ENCODE data around the gene ZNF69.
"Not testable (repeated sequence)": the region's sequence is repeated elsewhere in the genome, so short reads cannot be mapped to it uniquely, and the experiment has no call there.

The ZNF69 gene

DNA sequence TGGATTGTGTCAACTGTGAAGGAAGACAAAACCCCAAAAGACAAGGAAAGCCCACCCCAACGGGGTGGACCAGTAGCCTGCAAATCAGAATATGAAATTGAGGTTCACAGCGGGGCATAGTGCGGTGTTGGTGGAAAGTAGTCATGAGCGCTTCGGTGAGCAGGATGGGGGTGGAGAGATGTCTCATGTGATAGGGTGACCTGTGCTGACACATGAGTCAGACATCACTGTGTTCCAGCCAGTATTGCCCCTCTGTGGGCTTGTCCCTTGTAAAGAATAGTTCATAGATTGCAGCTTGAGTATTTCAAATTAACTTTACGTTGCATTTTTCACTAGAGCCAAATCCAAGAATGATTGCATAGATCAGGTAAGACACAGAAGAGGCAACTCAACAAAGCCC lies 7.3 kb downstream of the ZNF69 start:
- no peaks in the 10 kb centered on the region for H3K4me1 ChIP-seq (ENCODE audit: insufficient read depth, poor library complexity, severe bottlenecking)
- no peak overlapping the region for H3K4me3 ChIP-seq (ENCODE audit: severe bottlenecking)
- no peak overlapping the region for H3K27ac ChIP-seq (ENCODE audit: poor library complexity, severe bottlenecking)
- DNase-seq (ENCODE audit: low spot score): no peak
- no peaks in the 10 kb centered on the region for H3K9me3 ChIP-seq (ENCODE audit: severe bottlenecking)
- TF ChIP-seq, protein P1, sequence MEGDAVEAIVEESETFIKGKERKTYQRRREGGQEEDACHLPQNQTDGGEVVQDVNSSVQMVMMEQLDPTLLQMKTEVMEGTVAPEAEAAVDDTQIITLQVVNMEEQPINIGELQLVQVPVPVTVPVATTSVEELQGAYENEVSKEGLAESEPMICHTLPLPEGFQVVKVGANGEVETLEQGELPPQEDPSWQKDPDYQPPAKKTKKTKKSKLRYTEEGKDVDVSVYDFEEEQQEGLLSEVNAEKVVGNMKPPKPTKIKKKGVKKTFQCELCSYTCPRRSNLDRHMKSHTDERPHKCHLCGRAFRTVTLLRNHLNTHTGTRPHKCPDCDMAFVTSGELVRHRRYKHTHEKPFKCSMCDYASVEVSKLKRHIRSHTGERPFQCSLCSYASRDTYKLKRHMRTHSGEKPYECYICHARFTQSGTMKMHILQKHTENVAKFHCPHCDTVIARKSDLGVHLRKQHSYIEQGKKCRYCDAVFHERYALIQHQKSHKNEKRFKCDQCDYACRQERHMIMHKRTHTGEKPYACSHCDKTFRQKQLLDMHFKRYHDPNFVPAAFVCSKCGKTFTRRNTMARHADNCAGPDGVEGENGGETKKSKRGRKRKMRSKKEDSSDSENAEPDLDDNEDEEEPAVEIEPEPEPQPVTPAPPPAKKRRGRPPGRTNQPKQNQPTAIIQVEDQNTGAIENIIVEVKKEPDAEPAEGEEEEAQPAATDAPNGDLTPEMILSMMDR (IDR thresholded peaks at IDR 0.05; ENCODE audit: poor library complexity, severe bottlenecking): no peak
- no peaks in the 10 kb centered on the region for H3K36me3 ChIP-seq (ENCODE audit: low read depth)
- H3K27me3 ChIP-seq (ENCODE audit: insufficient read depth, poor library complexity, severe bottlenecking): no peaks in the 10 kb centered on the region
- no peak for ATAC-seq (ENCODE audit: low read depth)

DNA sequence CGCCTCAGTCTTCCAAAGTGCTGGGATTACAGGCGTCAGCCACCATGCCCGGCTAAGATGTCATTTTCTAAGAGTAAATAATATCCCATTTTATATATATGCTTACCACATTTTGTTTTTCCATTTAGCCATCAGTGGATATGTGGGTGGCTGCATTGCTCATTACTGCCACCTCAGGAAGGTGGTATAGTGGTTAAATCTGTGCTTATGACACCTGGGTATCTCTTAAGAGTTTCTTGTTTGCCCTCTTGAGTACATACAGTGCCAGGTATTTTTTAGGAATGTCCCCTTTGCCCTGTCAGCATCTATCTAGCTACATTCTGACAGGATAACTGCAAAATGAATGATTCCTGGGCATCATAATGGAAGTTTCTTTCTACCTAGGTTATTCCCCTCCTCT lies 14.6 kb downstream of the ZNF69 start:
- Histone ChIP-seq H3K27me3 (ENCODE audit: insufficient read depth, poor library complexity, severe bottlenecking) (no peaks in the 10 kb centered on the region), H3K36me3 (ENCODE audit: low read depth) (no peaks in the 10 kb centered on the region), H3K27ac (ENCODE audit: poor library complexity, severe bottlenecking) (no peak overlapping the region), H3K4me3 (ENCODE audit: severe bottlenecking) (no peak overlapping the region), H3K9me3 (ENCODE audit: severe bottlenecking) (peaks cover 3% of the 10 kb centered on the region), H3K4me1 (ENCODE audit: insufficient read depth, poor library complexity, severe bottlenecking) (no peaks in the 10 kb centered on the region)
- no peak for ATAC-seq (ENCODE audit: low read depth)
- TF ChIP-seq, protein P1 (IDR thresholded peaks at IDR 0.05; ENCODE audit: poor library complexity, severe bottlenecking): no peak
- no peak for DNase-seq (ENCODE audit: low spot score)

DNA sequence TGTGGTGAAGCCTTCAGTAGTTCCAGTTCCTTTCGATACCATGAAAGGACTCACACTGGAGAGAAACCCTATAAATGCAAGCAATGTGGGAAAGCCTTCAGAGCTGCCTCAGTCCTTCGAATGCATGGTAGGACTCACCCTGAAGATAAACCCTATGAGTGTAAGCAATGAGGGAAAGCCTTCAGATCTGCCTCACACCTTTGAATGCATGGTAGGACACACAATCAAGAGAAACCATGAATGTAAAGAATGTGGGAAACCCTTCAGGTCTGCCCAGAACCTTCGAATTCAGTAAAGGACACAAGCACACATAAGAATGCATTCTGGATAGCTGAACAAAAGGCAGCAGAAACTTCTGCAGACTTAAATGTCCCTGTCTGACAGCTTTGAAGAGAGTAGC lies 18.3 kb downstream of the ZNF69 start:
- H3K4me3 ChIP-seq (ENCODE audit: severe bottlenecking): no peak overlapping the region
- H3K9me3 ChIP-seq (ENCODE audit: severe bottlenecking): peaks cover 6% of the 10 kb centered on the region

DNA sequence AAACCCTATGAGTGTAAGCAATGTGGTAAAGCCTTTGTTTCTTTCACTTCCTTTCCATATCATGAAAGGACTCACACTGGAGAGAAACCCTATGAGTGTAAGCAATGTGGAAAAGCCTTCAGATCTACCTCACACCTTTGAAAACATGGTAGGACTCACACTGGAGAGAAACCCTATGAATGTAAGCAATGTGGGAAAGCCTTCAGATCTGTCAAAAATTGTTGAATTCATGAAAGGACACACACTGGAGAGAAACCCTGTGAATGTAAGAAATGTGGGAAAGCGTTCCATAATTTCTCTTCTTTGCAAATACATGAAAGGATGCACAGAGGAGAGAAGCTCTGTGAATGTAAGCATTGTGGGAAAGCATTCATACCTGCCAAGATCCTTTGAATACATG lies 24.4 kb downstream of the ZNF69 start:
- not testable (repeated sequence) for ATAC-seq (ENCODE audit: low read depth); H3K9me3 ChIP-seq (ENCODE audit: severe bottlenecking); DNase-seq (ENCODE audit: low spot score); H3K4me1 ChIP-seq (ENCODE audit: insufficient read depth, poor library complexity, severe bottlenecking); H3K36me3 ChIP-seq (ENCODE audit: low read depth); H3K27me3 ChIP-seq (ENCODE audit: insufficient read depth, poor library complexity, severe bottlenecking); H3K4me3 ChIP-seq (ENCODE audit: severe bottlenecking); H3K27ac ChIP-seq (ENCODE audit: poor library complexity, severe bottlenecking)

More for the DNA sequence above, 18.3 kb downstream of the ZNF69 start:
- H3K36me3 ChIP-seq (ENCODE audit: low read depth): no peaks in the 10 kb centered on the region
- TF ChIP-seq, protein P1 (IDR thresholded peaks at IDR 0.05; ENCODE audit: poor library complexity, severe bottlenecking): no peak
- H3K27ac ChIP-seq (ENCODE audit: poor library complexity, severe bottlenecking): no peak overlapping the region
- DNase-seq (ENCODE audit: low spot score): no peak
- no peaks in the 10 kb centered on the region for H3K4me1 ChIP-seq (ENCODE audit: insufficient read depth, poor library complexity, severe bottlenecking)
- no peak for ATAC-seq (ENCODE audit: low read depth)
- no peaks in the 10 kb centered on the region for H3K27me3 ChIP-seq (ENCODE audit: insufficient read depth, poor library complexity, severe bottlenecking)

DNA sequence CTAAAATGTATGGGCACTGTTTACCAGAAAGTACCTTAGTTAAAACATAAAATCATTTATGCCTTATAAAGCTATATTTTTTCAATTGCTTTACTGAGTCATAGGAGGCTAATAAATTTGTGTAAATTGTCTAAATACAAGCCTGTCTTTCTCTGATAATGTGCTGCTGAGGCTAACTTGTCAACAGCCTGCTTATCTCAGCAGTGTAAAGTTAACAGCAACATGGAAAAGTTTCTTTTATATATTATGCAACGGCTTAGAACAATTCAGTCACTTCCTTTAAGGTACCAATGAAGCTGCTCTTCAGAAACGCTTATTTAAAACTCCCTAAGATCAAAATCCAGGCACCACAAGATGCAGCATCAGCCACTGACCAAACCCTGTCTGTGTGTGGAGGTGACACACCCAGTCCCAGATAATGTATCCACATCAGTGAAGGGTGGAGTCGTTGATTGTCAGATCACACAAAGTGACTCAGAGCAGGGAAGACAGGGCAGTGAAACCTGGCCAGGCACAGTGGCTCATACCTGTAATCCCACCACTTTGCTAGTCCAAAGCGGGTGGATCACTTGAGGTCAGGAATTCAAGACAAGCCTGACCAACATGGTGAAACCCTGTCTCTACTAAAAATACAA lies 27.0 kb downstream of the ZNF69 start:
- not testable (repeated sequence) for H3K27me3 ChIP-seq (ENCODE audit: insufficient read depth, poor library complexity, severe bottlenecking); H3K9me3 ChIP-seq (ENCODE audit: severe bottlenecking); H3K4me1 ChIP-seq (ENCODE audit: insufficient read depth, poor library complexity, severe bottlenecking); DNase-seq (ENCODE audit: low spot score); H3K27ac ChIP-seq (ENCODE audit: poor library complexity, severe bottlenecking); H3K36me3 ChIP-seq (ENCODE audit: low read depth); H3K4me3 ChIP-seq (ENCODE audit: severe bottlenecking); ATAC-seq (ENCODE audit: low read depth)

DNA sequence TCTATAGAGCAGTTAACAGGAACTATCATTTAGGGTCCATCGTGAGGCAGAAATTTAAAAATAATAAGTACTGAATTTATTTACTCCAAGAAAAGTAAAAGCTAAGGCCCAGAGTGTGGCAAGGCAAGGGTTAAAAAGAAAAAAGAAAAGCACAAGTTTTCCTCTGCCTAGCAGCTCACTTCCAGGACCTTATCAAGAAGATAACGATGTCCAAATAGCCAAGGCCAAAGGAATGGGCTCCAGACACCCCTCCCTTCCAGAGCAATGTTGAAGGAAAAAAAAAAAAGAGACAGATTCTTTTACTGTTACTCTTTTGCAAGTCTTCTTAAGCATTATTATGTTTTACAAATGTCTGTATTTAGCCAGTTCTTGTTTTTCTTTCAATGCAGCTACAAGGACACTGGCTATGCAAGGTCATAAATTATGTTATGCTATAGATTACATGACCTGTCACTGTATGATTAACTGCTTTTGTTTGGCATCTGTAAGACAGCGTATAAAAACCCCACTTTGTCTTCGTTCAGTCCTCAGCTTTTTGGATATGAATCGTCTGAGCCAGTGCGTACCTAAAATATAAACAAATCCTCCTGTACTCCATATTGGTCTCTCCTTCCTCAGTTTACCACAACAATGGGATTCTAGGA lies 34.4 kb downstream of the ZNF69 start:
- no peak for DNase-seq (ENCODE audit: low spot score)
- H3K4me1 ChIP-seq (ENCODE audit: insufficient read depth, poor library complexity, severe bottlenecking): peaks cover 3% of the 10 kb centered on the region
- H3K9me3 ChIP-seq (ENCODE audit: severe bottlenecking): no peaks in the 10 kb centered on the region
- H3K27me3 ChIP-seq (ENCODE audit: insufficient read depth, poor library complexity, severe bottlenecking): no peaks in the 10 kb centered on the region
- no peak overlapping the region for H3K27ac ChIP-seq (ENCODE audit: poor library complexity, severe bottlenecking)
- ATAC-seq (ENCODE audit: low read depth): no peak
- H3K4me3 ChIP-seq (ENCODE audit: severe bottlenecking): no peak overlapping the region
- TF ChIP-seq, protein P1 (IDR thresholded peaks at IDR 0.05; ENCODE audit: poor library complexity, severe bottlenecking): no peak
- peaks cover 5% of the 10 kb centered on the region for H3K36me3 ChIP-seq (ENCODE audit: low read depth)

Data from RWPE2 (cell line).